Hippocampal formation (tissue), 2 donors: Measurements from ENCODE around the gene UBE2N.
"Not testable (repeated sequence)": the region's sequence is repeated elsewhere in the genome, so short reads cannot be mapped to it uniquely, and the experiment has no call there.

Source experiments
- DNase-seq, 2 donors: peaks; one replicate each; lab custom pipeline; 2025; lab: John Stamatoyannopoulos, UW

UBE2N gene

DNA sequence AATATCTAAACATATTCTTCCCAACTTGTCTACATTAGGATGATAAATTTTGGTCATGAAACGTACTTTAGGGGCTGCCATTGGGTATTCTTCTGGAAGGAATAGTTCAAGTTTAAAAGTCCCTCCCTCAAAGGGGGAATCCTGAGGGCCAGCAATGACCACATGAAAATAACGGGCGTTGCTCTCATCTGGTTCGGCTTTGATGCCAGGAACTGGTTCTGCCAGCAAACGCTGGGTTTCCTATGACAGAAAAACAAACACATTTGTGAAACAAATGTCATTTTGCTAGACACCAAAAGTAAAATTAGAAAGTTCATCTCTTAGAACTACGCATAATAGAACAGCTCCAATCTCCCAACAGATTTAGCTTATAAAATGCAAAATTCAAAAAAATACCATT, 30.7 kb downstream of the UBE2N start:
- not testable (repeated sequence) for DNase-seq

DNA sequence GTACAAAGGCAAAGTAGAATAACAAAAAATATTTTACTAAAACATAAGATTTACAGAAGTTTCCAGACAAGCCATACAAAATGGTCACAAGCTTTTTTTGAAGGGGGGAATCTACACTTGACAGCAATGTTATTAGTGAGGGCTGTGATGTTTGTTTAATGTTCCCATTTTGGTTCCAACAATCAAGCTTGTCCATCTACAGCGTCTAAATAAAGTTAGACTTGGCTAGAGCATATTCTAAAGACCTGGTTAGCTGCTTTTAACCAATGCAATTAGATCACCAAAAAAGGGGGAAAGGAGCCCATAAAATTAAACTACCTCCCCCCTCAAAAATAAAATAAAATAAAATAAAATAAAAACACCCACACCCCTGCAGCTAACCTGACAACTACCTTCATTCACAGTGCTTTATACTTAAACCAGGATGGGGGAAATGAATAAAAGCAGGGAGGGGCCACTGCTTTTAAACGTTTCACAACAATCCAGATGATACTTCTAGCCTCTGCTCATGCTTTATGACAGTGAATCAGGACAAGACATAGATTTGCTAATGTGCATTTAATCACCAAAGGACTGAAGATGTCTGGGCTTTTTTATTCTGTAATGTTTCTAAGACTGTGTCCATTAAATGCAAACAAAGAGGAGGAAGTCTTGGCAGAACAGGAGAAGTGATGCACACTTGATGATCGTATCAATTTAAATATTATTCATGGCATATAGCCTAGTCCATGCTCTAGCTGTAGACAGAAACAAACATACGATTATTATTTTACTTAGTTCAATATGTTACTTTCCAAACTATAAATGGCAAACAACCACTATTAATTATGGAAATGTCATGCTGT, 32.2 kb downstream of the UBE2N start:
- DNase-seq, result not testable (repeated sequence)

DNA sequence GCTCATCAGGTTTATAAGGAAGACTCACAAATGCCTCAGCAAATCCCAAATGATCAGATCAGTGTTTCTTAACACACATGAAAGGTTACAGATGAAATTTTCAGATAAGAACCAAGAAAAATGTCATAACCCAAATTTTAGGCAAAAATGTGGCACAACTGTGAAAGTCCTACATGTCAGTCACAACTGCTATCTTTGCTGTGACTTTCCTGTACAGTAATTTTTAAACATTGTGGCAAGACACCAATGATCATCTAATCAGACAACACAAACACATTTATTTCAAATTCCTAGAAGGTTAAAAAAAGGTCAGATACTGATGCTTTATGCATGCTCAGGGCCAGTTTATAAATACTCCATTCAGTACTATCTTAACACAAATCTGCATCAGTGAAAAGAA, 32.9 kb downstream of the UBE2N start:
- DNase-seq, result no peak

DNA sequence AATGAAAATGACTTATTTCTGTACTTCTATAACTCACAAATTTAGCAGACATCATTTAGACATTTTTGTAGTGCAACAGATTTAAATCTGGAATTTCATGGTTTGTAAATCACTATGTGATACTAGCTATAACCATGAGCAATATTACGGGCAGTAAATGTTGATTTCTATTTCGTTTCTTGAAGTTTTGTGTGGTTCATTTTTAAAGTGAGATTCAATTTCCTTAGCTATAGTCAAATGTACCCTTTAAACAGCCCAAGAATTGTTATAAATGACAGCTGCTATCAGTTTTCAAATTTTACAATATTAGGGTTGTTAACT, 33.8 kb downstream of the UBE2N start:
- no peak for DNase-seq

DNA sequence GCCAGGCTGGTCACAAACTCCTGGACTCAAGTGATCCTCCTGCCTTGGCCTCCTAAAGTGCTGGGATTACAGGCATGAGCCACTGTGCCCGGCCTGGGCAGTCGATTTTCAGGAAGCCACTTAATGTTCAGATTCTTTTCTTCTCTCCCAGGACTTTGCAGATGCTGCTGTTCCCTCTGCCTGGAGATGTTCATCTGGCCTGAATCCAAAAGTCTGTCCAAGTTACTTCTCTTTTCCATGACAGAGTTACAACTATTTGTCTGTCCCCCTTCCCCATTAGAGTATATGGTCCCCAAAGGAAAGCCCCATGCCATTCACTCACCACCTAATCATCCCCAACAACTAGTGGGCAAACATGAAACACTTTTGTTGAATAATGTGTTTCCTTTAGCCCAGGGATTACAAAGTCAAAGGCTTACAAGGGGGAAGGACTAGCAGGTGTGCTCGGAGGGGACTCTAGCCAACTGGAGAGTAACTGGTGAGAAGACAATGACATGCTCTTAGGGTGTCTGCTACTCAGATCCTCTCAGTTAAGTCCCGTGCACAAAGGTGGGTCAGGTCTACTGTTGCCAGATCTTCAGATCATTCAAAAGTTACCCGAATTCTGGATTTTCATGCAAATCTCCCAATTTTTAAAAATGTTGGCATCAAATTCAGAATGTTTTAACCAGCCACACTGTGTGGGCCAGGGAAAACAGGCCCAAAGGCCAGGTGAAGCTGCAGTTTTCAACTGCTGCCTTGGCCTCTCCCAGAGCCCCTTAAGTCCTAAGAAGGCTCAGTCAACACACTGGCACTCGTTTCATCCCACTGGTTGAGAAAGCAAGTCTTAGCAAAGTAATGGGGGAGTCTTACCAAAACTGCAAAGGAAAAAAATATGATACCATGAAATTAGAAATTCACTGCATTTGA, 34.4 kb downstream of the UBE2N start:
- no peak for DNase-seq

DNA sequence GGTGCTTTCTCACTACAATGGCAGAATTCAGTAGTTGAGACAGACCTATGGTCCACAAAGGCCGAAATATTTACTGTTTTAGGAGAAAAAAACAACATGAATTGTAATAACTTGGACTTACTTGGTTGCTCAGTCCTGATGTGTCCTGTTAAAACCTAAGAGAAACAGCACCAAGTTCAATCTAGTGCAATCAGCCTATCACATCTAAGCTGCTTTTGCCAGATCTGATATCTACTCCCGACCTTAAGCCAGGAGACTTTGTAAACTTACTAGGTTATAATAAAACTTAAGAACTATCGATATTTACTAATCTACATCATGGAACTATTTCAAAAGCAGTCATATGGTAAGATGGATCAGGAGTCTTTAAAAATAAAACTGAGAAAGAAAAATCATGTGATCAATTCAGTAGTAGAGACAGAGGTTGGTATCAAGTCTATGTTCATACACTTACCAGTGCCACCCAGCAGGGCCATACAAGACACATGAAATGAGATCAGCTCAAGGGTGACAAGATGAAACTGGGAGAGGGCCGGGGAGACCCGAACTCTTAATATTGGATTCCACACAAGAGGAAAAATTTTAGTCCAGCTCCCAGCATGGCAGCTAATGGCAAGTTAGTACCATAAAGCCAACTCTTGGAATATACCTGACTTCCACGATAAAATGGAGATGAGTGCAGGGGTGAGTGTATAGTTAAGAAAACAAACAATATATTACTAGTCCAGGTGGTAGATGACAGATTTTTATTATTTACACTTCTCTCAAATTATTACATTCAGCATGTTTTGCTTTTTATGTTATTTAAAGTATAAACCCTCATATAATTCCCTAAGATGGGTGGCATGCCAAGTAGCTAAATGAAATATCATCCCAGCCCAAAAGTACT, 36.5 kb downstream of the UBE2N start:
- no peak for DNase-seq

GRCh38 chr12:93403988-93404803, 37.6 kb downstream of the UBE2N start:
- DNase-seq, result no peak

DNA sequence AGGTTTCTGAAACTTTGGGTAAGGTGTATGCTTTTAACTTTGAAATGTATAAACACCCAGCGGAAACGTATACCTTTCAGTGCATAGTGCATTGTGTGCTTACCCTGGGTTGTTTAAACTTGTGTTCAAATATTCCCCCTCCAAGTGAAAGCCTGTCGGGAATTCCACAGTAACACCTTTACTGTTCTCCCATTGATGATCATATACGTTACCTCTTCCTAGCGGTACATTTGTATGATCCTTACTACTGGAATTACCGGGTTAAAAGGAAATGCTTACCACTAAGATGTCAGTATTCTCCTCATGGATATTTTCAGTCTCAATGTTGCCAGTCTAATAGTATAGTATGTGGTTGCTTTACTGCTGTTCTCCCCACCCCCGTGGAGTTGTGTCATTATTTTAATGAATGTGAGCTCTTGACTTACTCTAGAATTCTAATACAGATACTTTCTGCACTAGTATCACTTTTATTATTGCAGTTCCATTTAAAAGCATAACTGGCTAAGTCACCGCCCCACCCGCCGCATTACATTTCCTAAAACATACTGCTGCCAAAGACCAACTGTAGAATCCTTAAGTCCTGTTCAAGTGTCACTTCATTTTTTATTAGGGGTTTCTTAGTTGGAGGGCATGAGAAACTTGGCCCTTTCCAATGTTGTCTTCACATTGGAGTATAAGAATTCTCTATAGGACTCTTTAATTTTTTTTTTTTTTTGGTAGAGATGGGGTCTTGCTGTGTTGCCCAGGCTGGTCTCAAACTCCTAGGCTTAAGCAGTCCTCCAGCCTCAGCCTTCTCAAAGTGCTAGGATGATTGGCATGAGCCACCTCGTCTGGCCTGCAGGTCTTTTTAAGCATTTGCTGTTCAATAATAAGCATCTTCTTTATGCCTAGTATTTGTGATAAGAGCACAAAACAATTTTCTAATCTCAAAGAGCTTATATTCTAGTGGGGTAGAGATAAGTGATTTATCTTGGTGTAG, 39.1 kb downstream of the UBE2N start:
- DNase-seq, result no peak

- DNase-seq, result not testable (repeated sequence)
Observed at GRCh38 chr12:93399183-93399863, 42.4 kb downstream of the UBE2N start.

- DNase-seq, result no peak
Observed at GRCh38 chr12:93397412-93397811, 44.3 kb downstream of the UBE2N start.

- no peak for DNase-seq
Observed at GRCh38 chr12:93393425-93393824, 48.3 kb downstream of the UBE2N start.

DNA sequence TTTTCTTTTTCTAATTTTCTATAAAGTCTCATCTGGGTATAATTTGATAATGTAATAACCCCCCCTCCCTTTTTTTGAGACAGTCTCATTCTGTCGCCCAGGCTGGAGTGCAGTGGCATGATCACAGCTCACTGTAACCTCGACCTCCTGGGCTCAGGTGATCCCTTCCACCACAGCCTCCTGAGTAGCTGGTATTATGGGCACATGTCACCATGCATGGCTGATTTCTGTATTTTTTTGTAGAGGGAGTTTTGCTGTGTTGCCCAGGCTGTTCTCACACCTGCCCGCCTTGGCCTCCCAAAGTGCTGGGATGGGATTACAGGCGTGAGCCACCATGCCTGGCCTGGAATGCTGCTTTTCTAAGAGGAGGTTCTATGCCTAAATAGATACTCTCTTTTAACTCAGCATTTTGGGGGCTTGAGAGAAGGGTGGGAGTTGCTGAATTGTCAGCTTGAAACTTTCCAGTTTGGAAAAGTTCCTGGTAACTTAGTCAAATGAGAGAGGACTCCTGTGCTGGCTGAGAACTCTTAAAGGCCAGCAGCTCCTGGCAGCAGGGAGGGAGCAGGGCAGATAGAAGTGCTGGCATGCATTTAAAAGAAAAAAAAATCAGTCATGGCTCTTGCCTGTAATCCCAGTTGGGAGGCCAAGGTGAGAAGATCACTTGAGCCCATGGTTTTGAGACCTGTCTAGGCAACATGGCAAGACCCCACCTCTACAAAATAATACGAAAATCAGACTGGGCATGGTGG, 51.0 kb downstream of the UBE2N start:
- no peak for DNase-seq

DNA sequence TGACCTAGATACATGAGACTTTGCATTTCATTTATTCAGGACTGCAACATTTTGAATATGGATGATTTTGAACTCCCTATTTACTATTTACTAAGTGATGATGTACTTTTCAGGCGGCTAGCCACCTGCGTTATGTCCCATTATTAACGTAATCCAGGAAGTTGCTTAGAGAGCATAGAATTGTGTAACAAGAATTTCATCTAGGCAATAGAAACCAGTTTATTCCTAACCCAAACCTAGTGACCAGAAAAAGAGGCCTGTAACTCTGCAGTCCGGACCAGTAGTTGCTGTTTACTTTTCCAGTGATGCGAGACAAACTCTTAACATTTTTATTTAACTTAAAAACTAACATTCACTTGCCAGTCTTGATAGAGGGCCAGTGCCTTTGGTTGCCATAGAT, 51.7 kb downstream of the UBE2N start:
- no peak for DNase-seq

DNA sequence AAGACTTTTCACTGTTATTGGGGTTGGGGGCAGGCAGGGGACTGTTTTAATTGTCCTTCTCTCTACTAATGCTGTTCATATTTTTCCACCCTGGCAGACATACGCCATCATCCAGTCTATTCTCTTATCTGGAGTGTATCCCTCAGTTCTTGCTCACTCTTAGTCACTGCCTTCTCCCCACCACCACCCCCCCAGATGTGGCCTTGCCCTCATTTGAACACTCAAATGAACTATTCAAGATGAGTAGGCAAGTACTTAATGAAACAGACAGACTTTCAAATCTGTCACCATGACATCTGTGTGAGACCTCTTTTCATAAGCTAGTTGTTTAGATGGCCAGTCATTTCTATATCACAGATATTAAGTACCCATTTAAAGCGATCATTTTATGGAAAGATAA, 54.0 kb downstream of the UBE2N start:
- DNase-seq, result no peak

- not testable (repeated sequence) for DNase-seq
Observed at GRCh38 chr12:93381976-93382437, 59.7 kb downstream of the UBE2N start.

- no peak for DNase-seq
Observed at GRCh38 chr12:93381161-93381975, 60.4 kb downstream of the UBE2N start.

GRCh38 chr12:93380480-93381121, 61.1 kb downstream of the UBE2N start:
- DNase-seq, result no peak
